Hematopoietic multipotent progenitor cell treated with erythropoietin and hydrocortisone succinate and interleukin-3 and kit ligand, for 4 days (in vitro differentiated cells): ENCODE results near the gene ADAMTS17.
A peak's percentile ranks its signal among the peaks of the same experiment; 100 is the strongest.
"Not testable (repeated sequence)": the region's sequence is repeated elsewhere in the genome, so short reads cannot be mapped to it uniquely, and the experiment has no call there.

Experiments used
- DNase-seq: peaks from one replicate; pipeline ENCODE4 v3.0.0-alpha.2; 2015

Gene ADAMTS17

GRCh38 chr15:100341750-100342560 is at the start of gene ADAMTS17:
Gene ADAMTS17, minus strand, starts transcription at chr15:100341975. Its CDS starts 76 bp downstream, at chr15:100341899.
- peak; percentile 97 for DNase-seq

- DNase-seq: no peak
These were observed 43.7 kb upstream of the ADAMTS17 start for GRCh38 chr15:100385300-100386050.

GRCh38 chr15:100384108-100384410 is 42.3 kb upstream of the ADAMTS17 start:
- DNase-seq: no peak

GRCh38 chr15:100383302-100384107 is 41.7 kb upstream of the ADAMTS17 start:
- peak; percentile 42 for DNase-seq

- DNase-seq: no peak
These were observed 32.2 kb upstream of the ADAMTS17 start for GRCh38 chr15:100373942-100374341.

- no peak for DNase-seq
These were observed 31.5 kb upstream of the ADAMTS17 start for GRCh38 chr15:100373120-100373896.

- no peak for DNase-seq
These were observed 31.0 kb upstream of the ADAMTS17 start for GRCh38 chr15:100372739-100373119.

GRCh38 chr15:100355342-100355741 is 13.6 kb upstream of the ADAMTS17 start:
- DNase-seq: no peak

- peak; percentile 41 for DNase-seq
These were observed 11.7 kb upstream of the ADAMTS17 start for GRCh38 chr15:100353449-100353848.

- DNase-seq: peak; percentile 66
These were observed 8.9 kb upstream of the ADAMTS17 start for GRCh38 chr15:100350434-100351226.

GRCh38 chr15:100349696-100350433 is 8.1 kb upstream of the ADAMTS17 start:
- peak; percentile 91 for DNase-seq

- DNase-seq: no peak
These were observed 7.5 kb upstream of the ADAMTS17 start for GRCh38 chr15:100349321-100349695.

GRCh38 chr15:100348578-100348977 is 6.8 kb upstream of the ADAMTS17 start:
- no peak for DNase-seq

GRCh38 chr15:100346866-100347512 is 5.2 kb upstream of the ADAMTS17 start:
- no peak for DNase-seq

GRCh38 chr15:100345438-100345837 is 3.7 kb upstream of the ADAMTS17 start:
- DNase-seq: no peak

GRCh38 chr15:100343251-100343650 is 1.5 kb upstream of the ADAMTS17 start:
- no peak for DNase-seq

- DNase-seq: peak; percentile 10
These were observed 481 bp downstream of the ADAMTS17 start for GRCh38 chr15:100341239-100341749.

GRCh38 chr15:100340721-100341238 is 995 bp downstream of the ADAMTS17 start:
- DNase-seq: no peak

- DNase-seq: no peak
These were observed 1.8 kb downstream of the ADAMTS17 start for GRCh38 chr15:100339999-100340398.

- DNase-seq: not testable (repeated sequence)
These were observed 2.3 kb downstream of the ADAMTS17 start for GRCh38 chr15:100339451-100339850.
